Purkinje cell (primary cell): ENCODE results near the gene RMDN3. TPM values are rescaled to one million over a fixed set of nuclear protein-coding genes. Genes with fewer than 3 reads are reported as not detected.

ENCODE experiments used
- polyA plus RNA-seq: library from polyadenylated mRNA; unstranded; fragments of >200 nt; fragmentation: Nextera tagmentation; gene quantifications from 2 replicates; pipeline ENCODE4 v1.2.1, GENCODE V29; 2014

The RMDN3 gene
- 22.7 and 31.4 TPM in 2 replicates for polyA plus RNA-seq

GRCh38 chr15:40754883-40755811, at the start of gene RMDN3:
Gene RMDN3 (minus strand): TSS chr15:40755254. CDS start chr15:40754783, 471 bp downstream.

GRCh38 chr15:40769274-40770146, 14.5 kb upstream of the RMDN3 start, which contains the start of gene C15orf62:
Gene C15orf62 (plus strand): TSS chr15:40769980. CDS start chr15:40770496, 516 bp downstream.

GRCh38 chr15:40763801-40764628, 9.0 kb upstream of the RMDN3 start, which contains the start of gene GCHFR:
Gene GCHFR (plus strand): TSS chr15:40764068. CDS start chr15:40764181, 113 bp downstream.

GRCh38 chr15:40694688-40695468, 60.2 kb downstream of the RMDN3 start, which contains the start of gene RAD51:
Gene RAD51 (plus strand): TSS chr15:40695174. CDS start chr15:40698759, 3,585 bp downstream.

Other genes with a start within 250 kb of the RMDN3 start
- 23.8 and 38.7 TPM in 2 replicates for gene CCDC32, start 190.2 kb downstream of the RMDN3 start, polyA plus RNA-seq
- 2.1 and 5.3 TPM in 2 replicates for gene RPUSD2, start 186.0 kb downstream of the RMDN3 start, polyA plus RNA-seq
- gene KNL1, start 161.0 kb downstream of the RMDN3 start, polyA plus RNA-seq: not detected in 2 replicates
- gene RAD51, start 60.1 kb downstream of the RMDN3 start, polyA plus RNA-seq: 2.2 TPM in 1 of 2 replicates, not detected in the other
- gene GCHFR, start 8.8 kb upstream of the RMDN3 start, polyA plus RNA-seq: 80.5 and 108 TPM in 2 replicates
- 0.21 TPM in 1 of 2 replicates, not detected in the other for gene C15orf62, start 14.7 kb upstream of the RMDN3 start, polyA plus RNA-seq
- gene ZFYVE19, start 51.8 kb upstream of the RMDN3 start, polyA plus RNA-seq: 1.5 and 2.9 TPM in 2 replicates
- 11.7 and 25.3 TPM in 2 replicates for gene DNAJC17, start 52.2 kb upstream of the RMDN3 start, polyA plus RNA-seq
- not detected in 2 replicates for gene PPP1R14D, start 73.5 kb upstream of the RMDN3 start, polyA plus RNA-seq
- not detected in 2 replicates for gene SPINT1, start 88.8 kb upstream of the RMDN3 start, polyA plus RNA-seq
- 0.36 TPM in 1 of 2 replicates, not detected in the other for gene RHOV, start 119.0 kb upstream of the RMDN3 start, polyA plus RNA-seq
- 9.3 and 11.5 TPM in 2 replicates for gene VPS18, start 139.2 kb upstream of the RMDN3 start, polyA plus RNA-seq
- gene DLL4, start 174.1 kb upstream of the RMDN3 start, polyA plus RNA-seq: 0.08 TPM in 1 of 2 replicates, not detected in the other
- 3.4 and 4.8 TPM in 2 replicates for gene CHAC1, start 198.2 kb upstream of the RMDN3 start, polyA plus RNA-seq